HL-60 (cell line): ENCODE data around the gene ADGRE2.
"Not testable (repeated sequence)": the region's sequence is repeated elsewhere in the genome, so short reads cannot be mapped to it uniquely, and the experiment has no call there.

Experiments
- CTCF ChIP-seq: IDR thresholded peaks from one replicate; pipeline ENCODE4 v1.5.1; 2011; ENCODE audit warnings: low read length, control low read depth, inconsistent platforms; ENCODE audit not compliant: insufficient read depth
- SPI1 ChIP-seq: IDR thresholded peaks from 2 replicates; pipeline ENCODE4 v1.6.1; 2012; ENCODE audit warnings: low read depth, mild to moderate bottlenecking, borderline replicate concordance
- TF ChIP-seq, protein P1 (sequence below): IDR thresholded peaks from 2 replicates; pipeline ENCODE4 v1.6.1; 2012; ENCODE audit warnings: low read depth; ENCODE audit not compliant: insufficient replicate concordance

DNA sequence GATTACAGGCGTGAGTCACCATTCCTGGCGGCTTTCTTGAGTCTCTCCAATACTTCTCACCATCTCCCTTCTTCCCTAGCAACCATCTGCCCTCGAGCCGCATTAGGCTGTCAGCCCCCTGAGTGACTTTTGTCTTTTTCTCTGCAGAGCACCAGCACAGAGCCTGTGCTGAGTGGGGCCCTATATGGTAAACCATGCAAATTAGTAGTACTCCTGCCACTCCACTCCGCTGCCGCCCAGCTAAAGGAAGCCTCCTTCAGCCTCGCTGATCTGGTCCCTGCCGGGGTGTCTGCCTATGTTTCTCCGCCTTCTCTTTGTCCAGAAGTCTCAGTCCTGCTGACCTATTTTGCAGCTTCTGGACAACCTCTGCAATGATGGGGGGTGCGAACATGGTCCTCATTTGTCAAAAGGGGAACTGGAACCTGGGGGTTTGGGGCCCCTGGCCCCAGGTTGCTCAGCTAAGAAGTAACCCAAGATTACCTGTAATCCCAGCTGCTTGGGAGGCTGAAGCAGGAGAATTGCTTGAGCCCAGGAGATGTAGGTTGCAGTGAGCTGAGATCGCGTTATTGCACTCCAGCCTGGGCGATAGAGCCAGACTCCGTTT lies 2.4 kb upstream of the ADGRE2 start:
- TF ChIP-seq SPI1: peak; percentile 60
- TF ChIP-seq CTCF: not testable (repeated sequence)
- TF ChIP-seq, protein P1, sequence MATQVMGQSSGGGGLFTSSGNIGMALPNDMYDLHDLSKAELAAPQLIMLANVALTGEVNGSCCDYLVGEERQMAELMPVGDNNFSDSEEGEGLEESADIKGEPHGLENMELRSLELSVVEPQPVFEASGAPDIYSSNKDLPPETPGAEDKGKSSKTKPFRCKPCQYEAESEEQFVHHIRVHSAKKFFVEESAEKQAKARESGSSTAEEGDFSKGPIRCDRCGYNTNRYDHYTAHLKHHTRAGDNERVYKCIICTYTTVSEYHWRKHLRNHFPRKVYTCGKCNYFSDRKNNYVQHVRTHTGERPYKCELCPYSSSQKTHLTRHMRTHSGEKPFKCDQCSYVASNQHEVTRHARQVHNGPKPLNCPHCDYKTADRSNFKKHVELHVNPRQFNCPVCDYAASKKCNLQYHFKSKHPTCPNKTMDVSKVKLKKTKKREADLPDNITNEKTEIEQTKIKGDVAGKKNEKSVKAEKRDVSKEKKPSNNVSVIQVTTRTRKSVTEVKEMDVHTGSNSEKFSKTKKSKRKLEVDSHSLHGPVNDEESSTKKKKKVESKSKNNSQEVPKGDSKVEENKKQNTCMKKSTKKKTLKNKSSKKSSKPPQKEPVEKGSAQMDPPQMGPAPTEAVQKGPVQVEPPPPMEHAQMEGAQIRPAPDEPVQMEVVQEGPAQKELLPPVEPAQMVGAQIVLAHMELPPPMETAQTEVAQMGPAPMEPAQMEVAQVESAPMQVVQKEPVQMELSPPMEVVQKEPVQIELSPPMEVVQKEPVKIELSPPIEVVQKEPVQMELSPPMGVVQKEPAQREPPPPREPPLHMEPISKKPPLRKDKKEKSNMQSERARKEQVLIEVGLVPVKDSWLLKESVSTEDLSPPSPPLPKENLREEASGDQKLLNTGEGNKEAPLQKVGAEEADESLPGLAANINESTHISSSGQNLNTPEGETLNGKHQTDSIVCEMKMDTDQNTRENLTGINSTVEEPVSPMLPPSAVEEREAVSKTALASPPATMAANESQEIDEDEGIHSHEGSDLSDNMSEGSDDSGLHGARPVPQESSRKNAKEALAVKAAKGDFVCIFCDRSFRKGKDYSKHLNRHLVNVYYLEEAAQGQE: not testable (repeated sequence)
